Measurements from ENCODE around the gene ETFA.

DNA sequence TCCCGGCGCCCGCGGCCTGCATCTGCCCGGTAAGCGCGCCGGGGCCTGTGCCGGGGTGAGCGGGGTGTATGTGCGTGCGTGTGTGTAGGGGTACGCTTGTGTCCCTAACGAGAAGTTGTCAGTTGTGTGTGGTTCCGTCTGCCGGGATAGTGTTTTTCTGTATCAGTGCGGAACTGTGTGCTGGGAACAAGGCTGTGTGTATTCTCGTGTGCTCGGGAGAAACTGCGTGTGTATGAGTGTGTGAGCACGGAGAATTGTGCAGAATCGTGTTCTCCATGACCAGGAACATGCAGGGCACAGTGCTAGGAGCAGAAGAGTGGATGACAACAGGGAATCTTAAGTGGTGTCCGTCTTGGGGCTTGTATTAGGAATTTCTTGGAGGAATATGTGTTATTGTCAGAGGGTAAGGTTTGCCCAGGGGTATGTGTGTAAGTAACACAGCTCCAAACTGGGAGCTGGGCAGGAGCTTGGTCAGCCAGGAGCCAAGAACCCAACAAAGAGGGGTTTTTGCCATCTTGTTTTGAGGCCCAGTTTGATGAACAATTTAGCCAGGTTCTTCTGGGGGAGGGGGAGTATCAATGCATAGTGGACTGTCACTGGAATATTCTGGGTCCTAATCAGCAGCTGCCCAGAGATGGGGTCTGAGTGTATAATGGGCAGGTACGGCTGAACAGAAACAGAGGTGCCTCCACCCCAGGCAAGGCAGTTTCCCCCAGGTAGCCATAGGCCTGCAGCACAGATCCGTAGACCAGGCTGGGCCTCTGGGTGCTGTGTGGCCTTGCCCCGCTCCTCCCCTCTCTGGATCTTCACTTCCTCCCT lies 27.4 kb upstream of the ETFA start:
- no peak for TF ChIP-seq ZNF263 (CRISPR knock-in tag; IDR thresholded peaks at IDR 0.05; ENCODE audit: low read depth)
- TF ChIP-seq, protein P1, sequence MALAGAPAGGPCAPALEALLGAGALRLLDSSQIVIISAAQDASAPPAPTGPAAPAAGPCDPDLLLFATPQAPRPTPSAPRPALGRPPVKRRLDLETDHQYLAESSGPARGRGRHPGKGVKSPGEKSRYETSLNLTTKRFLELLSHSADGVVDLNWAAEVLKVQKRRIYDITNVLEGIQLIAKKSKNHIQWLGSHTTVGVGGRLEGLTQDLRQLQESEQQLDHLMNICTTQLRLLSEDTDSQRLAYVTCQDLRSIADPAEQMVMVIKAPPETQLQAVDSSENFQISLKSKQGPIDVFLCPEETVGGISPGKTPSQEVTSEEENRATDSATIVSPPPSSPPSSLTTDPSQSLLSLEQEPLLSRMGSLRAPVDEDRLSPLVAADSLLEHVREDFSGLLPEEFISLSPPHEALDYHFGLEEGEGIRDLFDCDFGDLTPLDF (CRISPR knock-in tag; IDR thresholded peaks at IDR 0.05), result no peak
- TF ChIP-seq PRRX2 (CRISPR knock-in tag; IDR thresholded peaks at IDR 0.05), result no peak
- TF ChIP-seq FOXK1 (CRISPR knock-in tag; IDR thresholded peaks at IDR 0.05), result no peak
- TF ChIP-seq, protein P2, sequence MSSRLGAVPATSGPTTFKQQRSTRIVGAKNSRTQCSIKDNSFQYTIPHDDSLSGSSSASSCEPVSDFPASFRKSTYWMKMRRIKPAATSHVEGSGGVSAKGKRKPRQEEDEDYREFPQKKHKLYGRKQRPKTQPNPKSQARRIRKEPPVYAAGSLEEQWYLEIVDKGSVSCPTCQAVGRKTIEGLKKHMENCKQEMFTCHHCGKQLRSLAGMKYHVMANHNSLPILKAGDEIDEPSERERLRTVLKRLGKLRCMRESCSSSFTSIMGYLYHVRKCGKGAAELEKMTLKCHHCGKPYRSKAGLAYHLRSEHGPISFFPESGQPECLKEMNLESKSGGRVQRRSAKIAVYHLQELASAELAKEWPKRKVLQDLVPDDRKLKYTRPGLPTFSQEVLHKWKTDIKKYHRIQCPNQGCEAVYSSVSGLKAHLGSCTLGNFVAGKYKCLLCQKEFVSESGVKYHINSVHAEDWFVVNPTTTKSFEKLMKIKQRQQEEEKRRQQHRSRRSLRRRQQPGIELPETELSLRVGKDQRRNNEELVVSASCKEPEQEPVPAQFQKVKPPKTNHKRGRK (CRISPR knock-in tag; IDR thresholded peaks at IDR 0.05; ENCODE audit: borderline replicate concordance), result no peak
- TF ChIP-seq, protein P3, sequence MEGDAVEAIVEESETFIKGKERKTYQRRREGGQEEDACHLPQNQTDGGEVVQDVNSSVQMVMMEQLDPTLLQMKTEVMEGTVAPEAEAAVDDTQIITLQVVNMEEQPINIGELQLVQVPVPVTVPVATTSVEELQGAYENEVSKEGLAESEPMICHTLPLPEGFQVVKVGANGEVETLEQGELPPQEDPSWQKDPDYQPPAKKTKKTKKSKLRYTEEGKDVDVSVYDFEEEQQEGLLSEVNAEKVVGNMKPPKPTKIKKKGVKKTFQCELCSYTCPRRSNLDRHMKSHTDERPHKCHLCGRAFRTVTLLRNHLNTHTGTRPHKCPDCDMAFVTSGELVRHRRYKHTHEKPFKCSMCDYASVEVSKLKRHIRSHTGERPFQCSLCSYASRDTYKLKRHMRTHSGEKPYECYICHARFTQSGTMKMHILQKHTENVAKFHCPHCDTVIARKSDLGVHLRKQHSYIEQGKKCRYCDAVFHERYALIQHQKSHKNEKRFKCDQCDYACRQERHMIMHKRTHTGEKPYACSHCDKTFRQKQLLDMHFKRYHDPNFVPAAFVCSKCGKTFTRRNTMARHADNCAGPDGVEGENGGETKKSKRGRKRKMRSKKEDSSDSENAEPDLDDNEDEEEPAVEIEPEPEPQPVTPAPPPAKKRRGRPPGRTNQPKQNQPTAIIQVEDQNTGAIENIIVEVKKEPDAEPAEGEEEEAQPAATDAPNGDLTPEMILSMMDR (IDR thresholded peaks at IDR 0.05), result no peak
- TF ChIP-seq, protein P4, sequence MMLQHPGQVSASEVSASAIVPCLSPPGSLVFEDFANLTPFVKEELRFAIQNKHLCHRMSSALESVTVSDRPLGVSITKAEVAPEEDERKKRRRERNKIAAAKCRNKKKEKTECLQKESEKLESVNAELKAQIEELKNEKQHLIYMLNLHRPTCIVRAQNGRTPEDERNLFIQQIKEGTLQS (CRISPR knock-in tag; conservative IDR thresholded peaks at IDR 0.05), result no peak
